AG08396 (cell line): ENCODE measurements around the gene MLLT11.
"Not testable (repeated sequence)": the region's sequence is repeated elsewhere in the genome, so short reads cannot be mapped to it uniquely, and the experiment has no call there.

Source experiments
- DNase-seq: peaks from one replicate; pipeline ENCODE4 v3.0.0; 2012; ENCODE audit warnings: low spot score, mixed read lengths

Gene MLLT11

GRCh38 chr1:151056149-151056548 lies 4.0 kb upstream of the MLLT11 start:
- no peak for DNase-seq

- peak; percentile 15 for DNase-seq
Measured at GRCh38 chr1:151058692-151059091, 1.5 kb upstream of the MLLT11 start.

GRCh38 chr1:151059109-151060006 lies 839 bp upstream of the MLLT11 start, which contains the start of gene CDC42SE1:
TSS of gene CDC42SE1 (minus strand) at chr1:151059622. CDS start at chr1:151055730, 3,892 bp downstream.
- DNase-seq = peak; percentile 90

GRCh38 chr1:151060657-151061421 lies 642 bp downstream of the MLLT11 start:
- no peak for DNase-seq

DNA sequence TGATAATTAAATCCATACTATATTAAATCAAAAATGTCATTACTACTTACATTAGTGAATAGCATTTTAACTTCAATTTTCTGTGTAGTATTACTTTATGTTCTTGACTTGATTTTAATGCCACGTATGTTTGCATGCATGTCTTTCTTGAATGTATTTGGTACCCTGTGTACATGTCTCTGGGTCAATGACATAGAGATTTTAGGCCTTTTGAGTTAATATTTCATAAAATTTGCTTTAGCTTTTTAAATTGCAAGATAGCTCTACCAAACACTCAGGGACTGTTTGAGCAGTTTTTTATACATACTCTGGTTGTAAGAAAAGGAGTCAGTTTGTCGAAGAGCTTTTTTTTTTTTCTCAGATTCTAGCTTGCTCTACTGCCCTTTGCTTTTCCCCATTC lies 1.5 kb downstream of the MLLT11 start:
- DNase-seq = no peak

GRCh38 chr1:151062741-151063371 lies 2.7 kb downstream of the MLLT11 start:
- DNase-seq = peak; percentile 83

DNA sequence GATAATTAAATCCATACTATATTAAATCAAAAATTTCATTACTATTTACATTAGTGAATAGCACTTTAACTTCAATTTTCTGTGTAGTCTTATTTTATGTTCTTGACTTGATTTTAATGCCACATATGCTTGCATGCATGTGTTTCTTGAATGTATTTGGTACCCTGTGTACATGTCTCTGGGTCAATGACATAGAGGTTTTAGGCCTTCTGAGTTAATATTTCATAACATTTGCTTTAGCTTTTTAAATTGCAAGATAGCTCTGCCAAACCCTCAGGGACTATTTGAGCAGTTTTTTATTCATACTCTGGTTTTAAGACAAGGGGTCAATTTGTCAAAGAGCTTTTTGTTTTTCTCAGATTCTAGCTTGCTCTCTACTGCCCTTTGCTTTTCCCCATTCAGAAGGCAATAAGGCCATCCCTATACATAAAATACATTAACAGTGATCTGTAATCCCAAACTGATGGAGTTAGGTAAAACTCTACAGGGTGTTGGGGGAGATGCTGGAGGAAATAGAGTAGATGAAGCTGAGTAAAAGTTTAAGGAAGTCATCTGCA lies 5.0 kb downstream of the MLLT11 start:
- no peak for DNase-seq

GRCh38 chr1:151067185-151067584 lies 7.0 kb downstream of the MLLT11 start:
- DNase-seq = no peak

- no peak for DNase-seq
Measured at GRCh38 chr1:151069103-151069486, 8.9 kb downstream of the MLLT11 start.

GRCh38 chr1:151070474-151071276 lies 10.5 kb downstream of the MLLT11 start, which contains the start of gene GABPB2:
TSS of gene GABPB2 (plus strand) at chr1:151070761. CDS start at chr1:151088190, 17,429 bp downstream.
- peak; percentile 87 for DNase-seq

DNA sequence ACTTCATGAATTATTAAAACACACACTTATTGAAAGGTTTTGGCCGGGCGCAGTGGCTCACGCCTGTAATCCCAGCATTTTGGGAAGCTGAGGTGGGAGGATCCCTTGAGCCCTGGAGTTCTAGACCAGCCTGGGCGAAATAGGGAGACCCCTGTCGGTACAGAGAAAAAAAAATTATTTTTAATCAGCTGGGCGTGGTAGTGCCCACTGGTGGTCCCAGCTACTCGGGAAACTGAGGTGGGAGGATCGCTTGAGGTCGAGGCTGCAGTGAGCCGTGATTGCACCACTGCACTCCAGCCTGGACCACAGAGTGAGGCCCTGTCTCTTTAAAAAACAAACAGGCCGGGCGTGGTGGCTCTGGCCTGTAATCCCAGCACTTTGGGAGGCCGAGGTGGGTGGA lies 12.0 kb downstream of the MLLT11 start:
- no peak for DNase-seq

DNA sequence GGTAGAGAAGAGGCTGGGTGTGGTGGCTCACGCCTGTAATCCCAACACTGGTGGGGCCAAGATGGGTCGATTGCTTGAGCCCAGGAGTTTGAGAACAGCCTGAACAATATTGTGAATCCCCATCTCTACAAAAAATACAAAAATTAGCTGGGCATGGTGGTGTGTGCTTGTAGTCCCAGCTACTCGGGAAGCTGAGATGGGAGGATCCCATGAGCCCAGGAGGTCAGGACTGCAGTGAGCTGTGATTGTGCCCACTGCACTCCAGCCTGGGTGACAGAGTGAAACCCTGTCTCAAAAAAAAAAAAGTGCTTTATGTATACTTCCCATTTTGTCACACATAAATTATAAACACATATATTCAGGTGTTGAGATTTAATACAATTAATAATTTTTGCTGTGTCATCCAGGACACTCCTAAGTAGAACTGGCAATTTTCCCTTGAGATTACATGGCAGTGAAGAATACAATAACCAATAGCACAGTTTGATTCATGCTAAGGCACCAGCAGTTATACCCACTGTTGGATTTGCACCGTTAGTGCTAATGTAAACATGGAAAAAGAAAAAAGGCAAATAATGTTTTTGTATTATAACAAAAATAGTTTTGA lies 25.9 kb downstream of the MLLT11 start:
- no peak for DNase-seq

DNA sequence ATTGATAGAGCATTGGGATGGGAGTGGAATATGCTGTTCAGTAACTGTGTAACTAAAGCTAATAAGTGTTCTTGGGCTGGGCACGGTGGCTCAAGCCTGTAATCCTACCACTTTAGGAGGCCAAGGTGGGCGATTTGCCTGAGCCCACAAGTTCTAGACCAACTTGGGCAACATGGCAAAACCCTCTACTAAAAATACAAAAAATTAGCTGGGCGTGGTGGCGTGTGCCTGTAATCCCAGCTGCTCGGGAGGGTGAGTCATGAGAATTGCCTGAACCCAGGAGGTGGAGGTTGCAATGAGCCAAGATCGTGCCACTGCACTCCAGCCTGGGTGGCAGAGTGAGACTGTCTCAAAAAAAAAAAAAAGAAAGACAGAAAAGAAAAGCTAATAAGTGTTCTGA lies 37.2 kb downstream of the MLLT11 start:
- not testable (repeated sequence) for DNase-seq

DNA sequence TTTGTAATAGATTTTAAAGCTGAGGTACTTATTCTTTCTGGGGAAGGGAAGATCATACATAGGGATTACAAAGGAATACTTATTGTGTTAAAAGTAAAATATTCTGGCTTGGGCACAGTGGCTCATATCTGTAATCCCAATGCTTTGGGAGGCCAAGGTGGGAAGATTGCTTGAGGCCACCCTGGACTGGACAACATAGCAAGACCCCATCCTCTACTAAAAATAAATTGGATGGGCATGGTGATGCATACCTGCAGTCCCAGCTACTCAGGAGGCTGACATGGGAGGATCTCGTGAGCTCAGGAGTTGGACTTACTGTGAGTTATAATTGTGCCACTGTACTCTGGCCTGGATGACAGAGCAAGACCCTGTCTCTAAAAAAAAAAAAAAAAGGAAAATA lies 37.9 kb downstream of the MLLT11 start:
- no peak for DNase-seq

DNA sequence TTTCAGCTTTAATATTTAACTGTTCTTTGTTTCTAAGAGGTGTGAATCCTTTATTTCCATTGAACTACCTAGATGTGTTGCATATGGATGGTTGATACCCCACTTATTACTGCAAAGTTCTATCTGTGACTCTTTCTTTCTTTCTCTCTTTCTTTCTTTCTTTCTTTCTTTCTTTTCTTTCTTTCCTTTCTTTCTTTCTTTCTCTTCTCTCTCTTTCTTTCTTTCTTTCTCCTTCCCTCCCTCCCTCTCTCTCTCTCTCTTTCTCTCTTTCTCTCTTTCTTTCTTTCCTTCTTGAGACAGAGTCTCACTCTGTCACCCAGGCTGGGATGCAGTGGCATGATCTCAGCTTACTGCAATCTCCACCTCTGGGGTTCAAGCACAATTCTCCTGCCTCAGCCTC lies 44.4 kb downstream of the MLLT11 start:
- DNase-seq = no peak

DNA sequence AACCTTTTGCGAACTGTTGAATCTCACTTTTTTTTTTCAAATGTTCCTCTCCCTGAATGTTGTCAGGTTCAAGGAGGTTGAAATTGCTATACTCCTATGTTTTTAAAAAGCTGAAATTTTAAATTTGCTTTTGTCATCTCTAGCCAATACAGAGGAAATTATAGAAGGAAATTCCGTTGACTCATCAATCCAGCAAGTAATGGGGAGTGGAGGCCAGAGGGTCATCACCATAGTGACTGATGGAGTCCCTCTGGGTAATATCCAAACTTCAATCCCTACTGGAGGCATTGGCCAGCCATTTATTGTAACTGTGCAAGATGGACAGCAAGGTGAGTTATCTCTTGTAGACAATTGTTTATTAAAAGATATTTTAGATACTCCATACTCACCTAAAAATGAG lies 46.7 kb downstream of the MLLT11 start:
- DNase-seq = peak; percentile 39

GRCh38 chr1:151108331-151108730 lies 48.1 kb downstream of the MLLT11 start:
- no peak for DNase-seq

GRCh38 chr1:151113877-151114276 lies 53.7 kb downstream of the MLLT11 start:
- DNase-seq = no peak
